ENCODE data around the gene MAP1A.

MAP1A gene

DNA sequence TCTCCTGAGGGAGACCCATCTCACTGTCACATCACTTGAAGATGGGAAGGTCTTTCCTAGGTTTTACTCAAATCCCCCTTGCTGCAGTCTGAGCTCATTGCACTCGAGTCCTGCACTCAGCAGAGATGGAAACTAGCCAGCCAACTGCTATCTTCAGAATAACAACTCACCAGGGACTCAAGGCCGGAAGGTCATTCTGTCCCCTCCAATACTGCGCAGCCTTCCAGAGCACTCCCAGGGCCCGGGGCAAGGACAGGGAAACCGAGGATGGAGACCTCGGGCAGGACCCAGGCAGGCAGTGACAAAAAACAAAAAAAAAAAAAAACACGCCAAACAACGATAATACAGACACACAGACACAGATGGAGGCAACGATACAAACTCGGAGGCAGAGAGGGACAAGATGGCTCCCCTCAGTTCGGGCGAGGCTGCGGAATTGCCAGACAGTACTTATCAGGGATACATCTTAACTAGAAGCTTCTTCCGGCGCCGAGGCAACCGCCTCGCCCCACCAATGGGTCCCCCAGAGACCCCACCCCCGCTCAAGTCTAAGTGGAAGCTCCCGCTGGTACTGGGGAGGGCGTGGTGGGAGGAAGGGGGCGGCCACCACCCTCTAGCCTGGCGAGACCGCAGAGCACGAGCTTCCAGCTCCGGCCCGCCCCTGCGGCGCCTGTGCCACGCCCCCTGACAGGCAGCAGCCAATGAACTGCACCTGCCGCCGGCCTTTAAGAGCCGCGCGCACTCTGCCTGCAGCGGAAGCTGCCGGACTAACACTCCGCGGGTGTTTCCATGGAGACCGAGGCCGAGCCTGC lies 7.0 kb upstream of the MAP1A start:
- peak; percentile 99 for DNase-seq (ENCODE audit: low spot score)
- Histone ChIP-seq H3K4me3 (peak overlapping the region; percentile 74), H3K27ac (peak overlapping the region; percentile 80 to 85)
- TF ChIP-seq, protein P1, sequence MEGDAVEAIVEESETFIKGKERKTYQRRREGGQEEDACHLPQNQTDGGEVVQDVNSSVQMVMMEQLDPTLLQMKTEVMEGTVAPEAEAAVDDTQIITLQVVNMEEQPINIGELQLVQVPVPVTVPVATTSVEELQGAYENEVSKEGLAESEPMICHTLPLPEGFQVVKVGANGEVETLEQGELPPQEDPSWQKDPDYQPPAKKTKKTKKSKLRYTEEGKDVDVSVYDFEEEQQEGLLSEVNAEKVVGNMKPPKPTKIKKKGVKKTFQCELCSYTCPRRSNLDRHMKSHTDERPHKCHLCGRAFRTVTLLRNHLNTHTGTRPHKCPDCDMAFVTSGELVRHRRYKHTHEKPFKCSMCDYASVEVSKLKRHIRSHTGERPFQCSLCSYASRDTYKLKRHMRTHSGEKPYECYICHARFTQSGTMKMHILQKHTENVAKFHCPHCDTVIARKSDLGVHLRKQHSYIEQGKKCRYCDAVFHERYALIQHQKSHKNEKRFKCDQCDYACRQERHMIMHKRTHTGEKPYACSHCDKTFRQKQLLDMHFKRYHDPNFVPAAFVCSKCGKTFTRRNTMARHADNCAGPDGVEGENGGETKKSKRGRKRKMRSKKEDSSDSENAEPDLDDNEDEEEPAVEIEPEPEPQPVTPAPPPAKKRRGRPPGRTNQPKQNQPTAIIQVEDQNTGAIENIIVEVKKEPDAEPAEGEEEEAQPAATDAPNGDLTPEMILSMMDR (IDR thresholded peaks at IDR 0.05), result no peak

DNA sequence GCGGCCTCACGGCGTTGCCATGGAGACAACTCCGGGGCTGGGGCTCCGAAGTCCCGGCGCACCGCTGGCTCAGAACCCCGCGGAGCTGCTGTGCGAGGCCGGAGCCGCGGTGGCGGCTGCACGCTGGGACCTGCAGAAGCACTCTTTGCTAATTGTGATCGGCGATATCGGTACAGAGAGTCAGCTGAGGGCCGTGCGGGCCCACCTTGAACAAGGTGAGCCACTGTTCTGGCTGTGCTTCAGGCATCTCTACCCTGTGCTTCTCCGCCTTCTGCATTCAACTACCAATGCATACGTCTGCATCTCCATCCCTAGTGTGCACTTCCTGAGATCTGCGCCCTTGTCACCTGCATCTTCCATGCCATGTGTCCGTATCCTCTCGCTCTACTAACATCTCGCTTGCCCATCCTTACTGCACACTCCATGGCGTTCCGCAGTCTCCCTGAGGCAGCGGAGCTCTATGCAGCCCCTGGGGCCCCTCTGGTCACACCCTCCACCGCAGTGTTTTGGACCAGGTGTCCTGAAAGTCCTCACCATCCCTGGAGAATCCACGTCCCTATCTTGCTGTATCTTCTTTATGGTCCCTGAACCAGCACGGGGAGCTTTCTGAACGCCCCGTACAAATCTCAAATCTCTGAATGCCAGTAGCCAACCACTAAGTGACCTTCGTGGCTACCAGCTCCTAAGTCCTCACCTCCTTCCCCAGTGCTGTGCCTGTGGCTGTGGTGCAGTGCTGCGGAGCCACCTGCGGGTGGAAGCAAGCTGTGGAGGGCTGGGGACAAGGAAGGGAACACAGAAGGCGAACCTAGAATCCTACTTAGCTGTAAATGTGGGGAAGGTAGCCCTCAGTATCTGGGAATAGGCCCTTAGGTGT lies 6.2 kb upstream of the MAP1A start:
- Histone ChIP-seq H3K27ac (peak overlapping the region in 1 of 2 donors; percentile 68), H3K4me3 (peak overlapping the region; percentile 74)
- no peak for DNase-seq (ENCODE audit: low spot score)
- TF ChIP-seq, protein P1 (IDR thresholded peaks at IDR 0.05), result no peak

DNA sequence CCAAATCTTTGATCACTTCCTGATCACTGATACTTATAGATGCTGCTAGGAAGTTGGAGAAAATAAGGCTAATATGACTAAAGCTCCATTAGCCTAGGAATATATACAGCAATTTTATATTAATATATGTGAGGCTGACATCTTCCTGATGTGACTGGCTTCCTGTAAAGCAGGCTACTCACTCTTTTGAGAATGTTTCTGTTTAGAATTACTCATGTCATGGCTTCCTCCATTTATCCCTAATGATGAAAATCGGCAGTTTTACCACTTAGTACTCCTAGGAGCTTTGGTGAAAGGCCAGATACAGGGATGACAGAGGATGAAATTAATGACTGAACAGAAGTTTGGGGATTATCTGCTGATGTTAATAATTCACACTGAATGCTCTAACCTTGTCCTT lies 3.9 kb upstream of the MAP1A start:
- H3K4me3 ChIP-seq, result no peak overlapping the region
- peak overlapping the region in 1 of 2 donors; percentile 55 for H3K27ac ChIP-seq
- TF ChIP-seq, protein P1 (IDR thresholded peaks at IDR 0.05), result no peak
- no peak for DNase-seq (ENCODE audit: low spot score)

DNA sequence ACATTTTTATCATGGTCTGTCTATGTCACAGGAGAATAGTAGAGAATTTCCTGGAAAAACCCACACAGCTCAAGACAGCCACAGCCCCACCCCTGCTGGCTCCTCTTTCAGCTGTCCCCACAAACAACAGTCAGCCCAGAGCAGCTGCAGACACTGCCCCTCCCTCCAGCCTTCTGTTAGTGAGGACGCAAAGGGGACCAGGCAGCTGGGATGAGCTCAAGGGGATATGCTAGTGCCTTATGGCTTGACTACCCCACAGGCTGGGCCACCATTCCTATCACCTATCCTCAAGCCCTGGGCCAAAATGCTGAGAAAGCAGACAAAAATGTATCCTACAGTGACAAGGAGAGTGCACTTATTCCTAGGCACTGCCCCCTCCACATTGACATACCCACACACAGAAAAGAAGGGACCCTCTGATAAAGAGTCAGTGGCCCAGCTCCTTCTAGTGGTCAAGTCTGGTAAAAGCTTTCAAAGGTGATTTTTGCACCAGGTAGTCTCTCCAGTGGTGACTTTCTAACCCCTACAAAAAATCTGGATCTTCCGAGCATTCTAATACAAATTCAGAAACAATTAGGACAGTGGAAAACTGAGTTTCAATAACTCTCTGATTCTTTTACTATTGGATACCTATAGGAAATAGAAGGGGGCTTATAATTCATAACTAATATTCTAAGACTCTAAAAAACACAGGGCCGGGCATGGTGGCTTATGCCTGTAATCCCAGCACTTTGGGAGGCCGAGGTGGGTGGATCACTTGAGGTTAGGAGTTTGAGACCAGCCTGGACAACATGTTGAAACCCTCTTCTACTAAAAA lies 3.0 kb upstream of the MAP1A start:
- H3K27ac ChIP-seq, result peak overlapping the region in 1 of 2 donors; percentile 55
- H3K4me3 ChIP-seq, result no peak overlapping the region
- DNase-seq (ENCODE audit: low spot score), result peak; percentile 73
- TF ChIP-seq, protein P1 (IDR thresholded peaks at IDR 0.05), result no peak

DNA sequence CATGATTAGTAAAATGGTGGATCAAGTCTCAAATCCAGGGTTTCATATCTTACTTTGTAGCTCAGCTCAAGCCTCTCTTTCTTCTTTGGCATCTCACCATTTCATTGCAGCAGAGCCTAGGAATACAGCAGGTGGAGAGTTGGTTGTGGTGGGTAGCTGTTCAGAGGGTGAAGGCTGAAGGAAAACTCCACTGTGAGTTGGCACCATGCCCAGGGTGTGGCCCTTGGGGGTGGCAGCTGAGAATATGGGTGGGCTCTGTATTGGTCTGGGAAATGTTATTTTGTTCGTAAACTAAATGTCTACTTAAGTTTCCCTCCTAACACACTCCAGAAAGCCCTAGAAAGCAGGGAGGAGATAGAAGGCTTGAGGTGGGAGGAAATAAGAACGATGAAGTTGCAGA lies 1.7 kb upstream of the MAP1A start:
- peak overlapping the region; percentile 79 for H3K4me3 ChIP-seq
- peak overlapping the region; percentile 61 to 85 for H3K27ac ChIP-seq
- DNase-seq (ENCODE audit: low spot score), result no peak
- TF ChIP-seq, protein P1 (IDR thresholded peaks at IDR 0.05), result no peak

DNA sequence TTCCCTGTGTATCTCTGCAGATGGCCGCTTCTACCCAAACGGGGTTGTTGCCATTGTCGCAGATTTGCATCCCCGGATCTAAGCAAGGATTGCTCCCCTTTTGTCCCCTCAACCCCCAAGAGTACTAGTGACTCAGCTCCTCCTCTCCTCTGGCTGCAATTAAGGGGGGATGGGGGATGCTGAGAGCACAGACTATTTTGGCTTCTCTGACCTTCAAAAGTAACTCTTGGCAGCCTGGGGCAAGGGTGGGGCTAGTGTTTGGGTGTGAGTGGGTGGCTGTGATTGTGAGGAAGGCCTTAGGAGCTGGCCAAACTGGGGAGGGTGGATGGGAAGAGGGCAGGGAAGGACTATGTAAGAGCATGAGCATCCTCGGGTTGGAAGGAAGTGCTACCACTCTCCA lies 1.2 kb upstream of the MAP1A start:
- peak; percentile 80 for DNase-seq (ENCODE audit: low spot score)
- H3K27ac ChIP-seq, result peak overlapping the region; percentile 61 to 85
- TF ChIP-seq, protein P1 (IDR thresholded peaks at IDR 0.05), result no peak
- peak overlapping the region; percentile 79 for H3K4me3 ChIP-seq

Data from coronary artery (tissue), 2 donors.